ENCODE measurements around the gene RIBC1.
"Not testable (repeated sequence)": the region's sequence is repeated elsewhere in the genome, so short reads cannot be mapped to it uniquely, and the experiment has no call there.

Gene RIBC1

GRCh38 chrX:53422861-53423306, at the start of gene RIBC1:
Gene RIBC1, plus strand, starts transcription at chrX:53422873. Its CDS starts 3,404 bp downstream, at chrX:53426277.
- no peak for DNase-seq (ENCODE audit: low spot score)
- no peak for FAIRE-seq

DNA sequence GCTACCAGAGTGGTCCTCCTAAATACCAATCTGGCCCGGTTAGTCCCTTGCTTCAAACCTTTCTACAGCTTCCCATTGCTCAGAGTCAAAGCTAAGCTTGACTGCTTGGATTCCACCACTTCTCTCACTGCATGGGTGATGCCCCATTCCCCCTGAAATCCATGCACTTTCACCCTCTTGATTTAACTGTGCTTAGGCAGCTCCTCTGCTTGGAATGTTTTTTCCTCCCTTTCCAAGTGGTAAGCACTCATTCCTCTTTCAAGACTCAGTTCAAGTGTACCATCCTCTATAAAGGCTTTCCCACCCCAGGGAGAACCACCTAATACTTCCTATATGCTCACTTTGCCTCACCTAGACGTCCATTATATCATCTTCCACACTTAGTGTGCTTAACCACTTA, 49.4 kb upstream of the RIBC1 start:
- FAIRE-seq (no peak), DNase-seq (ENCODE audit: low spot score) (no peak)

GRCh38 chrX:53374222-53374820, 48.4 kb upstream of the RIBC1 start:
- no peak for DNase-seq (ENCODE audit: low spot score)
- no peak for FAIRE-seq

- FAIRE-seq = no peak
- no peak for DNase-seq (ENCODE audit: low spot score)
Observed at GRCh38 chrX:53374923-53375322, 47.8 kb upstream of the RIBC1 start.

DNA sequence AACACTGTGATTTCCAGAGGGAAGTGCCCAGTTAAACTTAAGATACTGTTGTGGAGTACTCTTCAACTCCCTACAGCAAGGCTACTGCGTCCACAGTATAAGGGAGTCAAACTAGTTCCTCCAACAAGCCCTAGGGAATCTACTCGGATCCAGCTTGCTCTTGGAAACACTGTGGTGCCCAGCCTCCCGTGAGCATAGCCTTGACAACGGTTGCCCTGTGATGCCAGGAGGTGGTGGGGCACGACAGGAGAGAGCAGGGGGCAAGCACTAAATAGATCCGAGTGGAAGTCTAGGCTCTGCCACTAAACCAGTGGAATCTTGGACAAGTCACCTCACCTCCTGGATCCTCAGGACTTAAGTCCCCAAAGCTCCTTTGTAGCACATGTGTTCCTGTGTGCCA, 45.8 kb upstream of the RIBC1 start:
- DNase-seq (ENCODE audit: low spot score) (no peak), FAIRE-seq (no peak)

DNA sequence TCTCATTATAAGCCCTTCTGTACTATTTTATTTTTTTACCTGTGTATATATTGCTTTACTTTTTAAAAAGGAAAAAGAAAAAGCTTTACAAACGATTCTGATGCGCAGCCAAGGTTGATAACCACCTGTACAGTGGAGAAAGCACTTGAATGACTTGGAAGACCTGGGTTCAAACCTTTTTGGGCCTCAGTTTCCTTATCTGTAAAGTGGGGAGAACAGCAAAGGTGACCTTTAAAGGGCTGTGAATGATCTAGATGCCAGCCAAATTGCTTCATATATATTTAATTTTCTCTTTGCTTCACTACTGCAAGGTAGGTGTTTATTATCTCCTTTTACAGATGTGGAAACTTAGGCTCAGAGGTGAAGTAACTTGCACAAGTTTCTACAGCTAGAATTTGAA, 45.2 kb upstream of the RIBC1 start:
- no peak for DNase-seq (ENCODE audit: low spot score)
- FAIRE-seq = no peak

GRCh38 chrX:53379008-53379710, 43.5 kb upstream of the RIBC1 start:
- DNase-seq (ENCODE audit: low spot score) (no peak), FAIRE-seq (no peak)

- FAIRE-seq = no peak
Observed at GRCh38 chrX:53379747-53380146, 42.9 kb upstream of the RIBC1 start.

DNA sequence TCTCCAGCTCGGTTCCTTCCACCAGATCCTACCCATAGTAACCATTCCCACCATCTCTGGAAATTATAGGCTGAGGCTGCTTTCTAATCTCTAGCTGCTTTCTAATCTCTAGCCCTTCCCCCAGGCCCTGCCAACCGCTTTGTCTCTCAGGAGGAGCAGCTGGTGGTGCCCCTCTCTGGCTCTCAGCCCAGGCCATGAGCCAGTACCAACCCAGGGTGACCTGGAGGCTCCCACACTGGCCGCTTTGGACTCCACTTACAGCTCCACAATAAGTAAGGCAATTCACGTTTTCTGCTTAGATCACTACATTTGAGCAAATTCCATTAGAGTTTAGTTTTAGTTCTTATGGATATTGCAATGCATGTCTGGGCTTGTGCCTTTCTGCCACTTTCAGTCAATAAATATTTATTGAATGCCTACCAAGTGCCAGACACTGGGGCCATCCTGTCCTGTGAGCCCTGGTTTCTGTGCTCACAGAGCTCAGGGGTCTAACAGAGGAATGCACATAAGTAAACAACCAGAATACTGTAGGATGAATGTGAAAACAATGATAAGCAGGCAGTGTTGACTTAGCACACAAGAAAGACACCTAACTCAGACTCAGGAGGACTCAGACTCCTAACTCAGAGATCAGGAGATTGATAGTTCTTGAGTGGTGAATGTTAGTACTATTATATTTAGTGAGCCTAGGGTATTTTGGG, 39.1 kb upstream of the RIBC1 start:
- FAIRE-seq (no peak), DNase-seq (ENCODE audit: low spot score) (no peak)

More at GRCh38 chrX:53379747-53380146, 42.9 kb upstream of the RIBC1 start:
- no peak for DNase-seq (ENCODE audit: low spot score)

DNA sequence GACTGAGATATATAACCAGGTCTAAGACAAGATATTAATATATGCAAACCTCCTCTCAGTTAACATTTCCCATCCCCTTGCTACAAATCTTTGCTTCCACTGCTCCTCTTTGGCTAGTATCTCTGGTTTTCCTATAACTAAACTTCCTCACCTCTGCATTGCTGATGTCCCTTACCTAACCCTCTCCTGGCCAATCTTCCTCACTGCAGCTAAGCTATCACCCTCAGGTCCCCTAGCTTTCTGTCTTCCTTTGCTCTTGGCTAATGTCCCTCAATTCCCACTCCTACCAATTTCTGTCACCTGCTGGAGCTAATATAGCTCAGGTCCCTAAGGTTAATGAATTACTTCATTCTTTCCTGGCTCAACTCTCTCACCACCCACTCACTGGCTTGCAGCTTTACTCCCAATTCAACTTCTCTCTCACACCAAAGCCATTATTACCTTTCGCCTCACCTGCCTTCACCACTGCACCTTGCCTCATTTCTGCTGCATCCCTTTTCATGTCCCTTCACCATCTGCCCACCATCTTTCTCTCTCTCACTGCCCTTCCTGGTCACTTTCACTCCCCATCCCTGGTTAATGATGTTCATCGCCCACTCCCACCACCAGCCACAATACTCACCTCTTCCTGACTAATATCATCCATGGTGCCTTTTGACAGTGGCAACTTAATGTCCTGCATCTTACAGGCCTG, 26.9 kb upstream of the RIBC1 start:
- DNase-seq (ENCODE audit: low spot score) = no peak
- no peak for FAIRE-seq

- DNase-seq (ENCODE audit: low spot score) (no peak), FAIRE-seq (no peak)
Observed at GRCh38 chrX:53398216-53398615, 24.5 kb upstream of the RIBC1 start.

GRCh38 chrX:53403535-53403934, 19.1 kb upstream of the RIBC1 start:
- no peak for FAIRE-seq
- no peak for DNase-seq (ENCODE audit: low spot score)

GRCh38 chrX:53412446-53412845, 10.2 kb upstream of the RIBC1 start:
- DNase-seq (ENCODE audit: low spot score) = no peak

DNA sequence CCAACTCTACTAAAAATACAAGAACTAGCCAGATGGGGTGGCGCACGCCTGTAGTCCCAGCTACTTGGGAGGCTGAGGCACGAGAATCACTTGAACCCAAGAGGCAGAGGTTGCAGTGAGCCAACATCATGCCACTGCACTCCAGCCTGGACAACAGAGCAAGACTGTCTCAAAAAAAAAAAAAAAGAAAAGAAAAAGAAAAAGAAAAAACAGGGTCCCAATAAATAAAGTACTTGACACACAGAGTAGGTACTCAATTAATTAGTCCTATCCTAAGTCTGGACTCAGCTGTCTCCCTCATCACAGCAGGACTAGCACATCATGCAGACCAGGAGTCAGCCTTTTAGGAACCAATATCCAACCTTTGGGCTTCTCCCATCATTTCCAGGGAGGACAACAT, 2.3 kb upstream of the RIBC1 start:
- not testable (repeated sequence) for DNase-seq (ENCODE audit: low spot score); FAIRE-seq

More at GRCh38 chrX:53412446-53412845, 10.2 kb upstream of the RIBC1 start:
- FAIRE-seq = no peak

DNA sequence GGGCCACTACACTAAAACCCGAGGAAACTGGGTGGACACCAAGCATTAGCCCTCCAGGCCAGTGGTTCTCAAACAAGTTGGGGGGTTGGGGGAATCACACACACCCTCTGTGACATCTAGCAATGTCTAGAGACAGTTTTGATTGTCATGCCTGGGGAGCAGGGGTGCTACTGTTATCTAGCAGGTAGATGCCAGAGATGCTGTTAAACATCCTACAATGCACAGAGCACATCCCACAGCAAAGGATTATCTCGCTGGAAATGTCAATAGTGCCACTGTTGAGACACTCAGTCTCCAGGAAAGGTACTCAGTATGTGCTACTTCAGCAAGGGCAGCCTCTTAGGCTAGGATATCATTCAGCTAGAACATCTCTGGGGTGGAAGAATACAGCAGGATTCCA, 1.5 kb upstream of the RIBC1 start:
- DNase-seq (ENCODE audit: low spot score) = no peak
- FAIRE-seq = no peak

- FAIRE-seq (no peak), DNase-seq (ENCODE audit: low spot score) (no peak)
Observed at GRCh38 chrX:53421772-53422085, 944 bp upstream of the RIBC1 start.

DNA sequence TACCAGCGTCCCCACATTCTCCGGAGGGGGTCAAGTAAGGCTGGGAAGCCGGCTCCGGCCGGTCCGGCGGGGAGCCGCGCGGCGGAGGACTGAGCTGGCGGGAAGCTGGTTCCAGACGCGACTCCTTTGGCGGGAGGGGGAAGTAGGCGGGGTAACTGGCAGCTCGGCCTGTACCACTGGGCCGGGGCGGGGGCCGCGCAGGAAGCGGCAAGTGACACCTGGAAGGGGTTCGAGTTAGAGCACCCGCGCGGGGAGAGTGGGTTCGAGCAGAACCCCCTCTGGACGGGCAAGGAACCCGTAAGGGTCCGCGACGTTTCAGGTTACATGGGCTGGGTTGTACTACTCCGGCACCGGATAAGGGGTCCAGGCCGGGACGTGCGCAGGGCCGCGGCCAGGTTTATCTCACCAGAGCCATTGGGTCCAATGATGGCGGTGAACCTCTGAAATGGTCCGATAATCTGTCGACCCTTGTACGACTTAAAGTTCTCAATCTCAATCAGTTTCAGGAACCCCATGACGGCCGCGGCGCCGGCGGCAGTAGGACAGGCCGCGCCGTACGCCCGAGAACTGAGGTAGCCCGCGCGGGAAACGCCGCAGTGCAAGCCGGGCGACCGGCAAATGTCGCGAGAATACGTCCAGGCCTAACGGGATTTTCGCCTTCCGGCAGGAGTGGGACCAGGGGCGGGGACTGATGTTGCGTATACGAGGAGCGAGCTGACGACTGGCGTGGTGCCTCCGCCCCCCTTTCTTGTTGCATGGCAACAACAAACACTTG, 400 bp upstream of the RIBC1 start, which contains the start of gene SMC1A:
Gene SMC1A, minus strand, starts transcription at position 569 of the 775 bp plus-strand sequence. Its CDS starts 54 bp downstream, at position 515.
- FAIRE-seq = peak; percentile 86
- peak; percentile 90 for DNase-seq (ENCODE audit: low spot score)

DNA sequence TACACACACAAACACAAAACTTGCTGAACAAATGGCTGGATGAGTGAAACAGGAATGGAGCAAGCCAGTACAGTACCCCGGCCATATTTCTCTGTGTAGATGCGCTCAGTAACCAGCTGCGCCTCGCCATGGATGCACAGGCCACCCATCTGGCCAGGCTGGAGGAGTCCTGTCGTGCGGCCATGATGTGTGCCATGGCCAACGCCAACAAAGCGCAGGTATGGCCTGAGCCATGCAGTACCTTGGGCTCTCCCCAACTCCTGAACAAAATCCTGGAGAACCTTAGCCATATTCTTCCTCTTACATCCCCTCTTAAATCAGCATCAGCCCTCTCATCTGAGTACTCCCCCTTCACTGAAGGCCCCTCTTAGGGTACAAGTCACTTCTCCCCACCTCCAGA, 7.1 kb downstream of the RIBC1 start:
- FAIRE-seq = no peak

GRCh38 chrX:53430231-53430630, 7.6 kb downstream of the RIBC1 start:
- DNase-seq (ENCODE audit: low spot score) (no peak), FAIRE-seq (no peak)

More for the DNA sequence above, 7.1 kb downstream of the RIBC1 start:
- DNase-seq (ENCODE audit: low spot score) = no peak

GRCh38 chrX:53433651-53434639, 11.3 kb downstream of the RIBC1 start, which contains the start of gene HSD17B10:
Gene HSD17B10, minus strand, starts transcription at chrX:53434370. Its CDS starts 25 bp downstream, at chrX:53434345.
- DNase-seq (ENCODE audit: low spot score) = peak; percentile 48
- FAIRE-seq = peak; percentile 86
